ENCODE data around the gene ATAD3B.

- TF ChIP-seq POLR2AphosphoS5 (IDR thresholded peaks at IDR 0.05; ENCODE audit: low read depth, low read length) (no peak), POLR2A (IDR thresholded peaks at IDR 0.05; ENCODE audit: low read depth, low read length) (no peak), TAF1 (IDR thresholded peaks at IDR 0.05; ENCODE audit: low read depth, low read length) (no peak), PAX5 (IDR thresholded peaks at IDR 0.05; ENCODE audit: insufficient read depth, low read length, severe bottlenecking) (no peak)
Observed at GRCh38 chr1:1428174-1428573, 43.4 kb upstream of the ATAD3B start.
